CD4-positive, alpha-beta T cell treated with Interferon gamma for 1 hour (primary cell): ENCODE measurements around the gene ARHGEF40.

ENCODE experiments used
- DNase-seq: peaks from one replicate; pipeline ENCODE4 v3.0.0-alpha.2; 2020

ARHGEF40 gene

GRCh38 chr14:21070083-21070609, at the start of gene ARHGEF40:
TSS of gene ARHGEF40 (plus strand) at chr14:21070304. CDS start at chr14:21070397, 93 bp downstream.
- DNase-seq = peak; percentile 20

GRCh38 chr14:21020977-21021545, 49.0 kb upstream of the ARHGEF40 start:
- no peak for DNase-seq

- no peak for DNase-seq
Measured at GRCh38 chr14:21022686-21023085, 47.4 kb upstream of the ARHGEF40 start.

GRCh38 chr14:21023174-21023573, 46.9 kb upstream of the ARHGEF40 start:
- DNase-seq = no peak

- DNase-seq = no peak
Measured at GRCh38 chr14:21023817-21024584, 46.1 kb upstream of the ARHGEF40 start.

- peak; percentile 79 for DNase-seq
Measured at GRCh38 chr14:21024585-21025370, 45.3 kb upstream of the ARHGEF40 start, which contains the start of gene NDRG2. TSS of gene NDRG2 (minus strand) at chr14:21025061. CDS start at chr14:21023315, 1,746 bp downstream.

GRCh38 chr14:21025371-21026273, 44.5 kb upstream of the ARHGEF40 start:
- no peak for DNase-seq

GRCh38 chr14:21026274-21026987, 43.7 kb upstream of the ARHGEF40 start:
- no peak for DNase-seq

GRCh38 chr14:21026988-21027315, 43.2 kb upstream of the ARHGEF40 start:
- no peak for DNase-seq

- DNase-seq = no peak
Measured at GRCh38 chr14:21029917-21030316, 40.2 kb upstream of the ARHGEF40 start, which contains the start of gene TPPP2. TSS of gene TPPP2 (plus strand) at chr14:21030217. CDS start at chr14:21030582, 365 bp downstream.

GRCh38 chr14:21030531-21030930, 39.6 kb upstream of the ARHGEF40 start:
- no peak for DNase-seq

GRCh38 chr14:21032326-21033132, 37.6 kb upstream of the ARHGEF40 start:
- no peak for DNase-seq

GRCh38 chr14:21033133-21033698, 36.9 kb upstream of the ARHGEF40 start:
- no peak for DNase-seq

GRCh38 chr14:21034707-21035106, 35.4 kb upstream of the ARHGEF40 start, which contains the start of gene RNASE13:
TSS of gene RNASE13 (minus strand) at chr14:21034807. CDS start at chr14:21034288, 519 bp downstream.
- no peak for DNase-seq

- no peak for DNase-seq
Measured at GRCh38 chr14:21036751-21037150, 33.4 kb upstream of the ARHGEF40 start.

- DNase-seq = no peak
Measured at GRCh38 chr14:21037156-21037555, 32.9 kb upstream of the ARHGEF40 start.

- DNase-seq = no peak
Measured at GRCh38 chr14:21038441-21039422, 31.4 kb upstream of the ARHGEF40 start.

- no peak for DNase-seq
Measured at GRCh38 chr14:21039585-21040369, 30.3 kb upstream of the ARHGEF40 start.
